Spleen (tissue), 11 donors: Measurements from ENCODE around the gene UCN3. TPM values are rescaled to one million over a fixed set of nuclear protein-coding genes. Genes with fewer than 3 reads are reported as not detected.

Source experiments
- DNase-seq: peaks from one replicate; pipeline ENCODE4 v3.0.0-alpha.2; 2020
- H3K27ac ChIP-seq, 8 donors: fragments of 200-600 bp; sonication (generic) in 7 of 8; 1 replicate in 4 of 8; 2 replicates in 4 of 8; pipeline versions ENCODE4 v1.5.0 to v1.8.0; 2016 to 2021; ENCODE audit warnings: inconsistent platforms in 4 of 8, mild to moderate bottlenecking in 4 of 8, moderate library complexity in 1 of 8
- H3K27me3 ChIP-seq, 7 donors: fragments of 200-600 bp; sonication (generic) in 6 of 7; replicated peaks in 1 of 7; 1 replicate in 4 of 7; 2 replicates in 3 of 7; pipeline versions ENCODE4 v1.5.0 to v1.8.0; 2016 to 2021; ENCODE audit warnings: inconsistent platforms in 3 of 7, mild to moderate bottlenecking in 1 of 7
- H3K36me3 ChIP-seq, 6 donors: fragments of 200-600 bp; sonication (generic) in 5 of 6; 1 replicate in 4 of 6; 2 replicates in 2 of 6; pipeline versions ENCODE4 v1.5.0 to v1.8.0; 2016 to 2021; ENCODE audit warnings: inconsistent platforms in 2 of 6
- H3K4me1 ChIP-seq, 6 donors: fragments of 200-600 bp; sonication (generic) in 5 of 6; 1 replicate in 3 of 6; 2 replicates in 3 of 6; pipeline versions ENCODE4 v1.5.0 to v1.8.0; 2016 to 2021; ENCODE audit warnings: inconsistent platforms in 3 of 6
- H3K4me3 ChIP-seq, 8 donors: fragments of 200-600 bp; sonication (generic) in 7 of 8; 1 replicate in 4 of 8; 2 replicates in 4 of 8; pipeline versions ENCODE4 v1.5.0 to v1.8.0; 2016 to 2021; ENCODE audit warnings: inconsistent platforms in 4 of 8, mild to moderate bottlenecking in 4 of 8, moderate library complexity in 2 of 8
- H3K9me3 ChIP-seq, 8 donors: fragments of 200-600 bp; sonication (generic) in 7 of 8; 1 replicate in 4 of 8; 2 replicates in 4 of 8; pipeline versions ENCODE4 v1.5.0 to v1.8.0; 2016 to 2021; ENCODE audit warnings: inconsistent platforms in 4 of 8
- POLR2A ChIP-seq, 3 donors: fragments of 450-650 bp; IDR thresholded peaks; one replicate each; pipeline ENCODE4 v1.5.1; 2017; ENCODE audit warnings: antibody characterized with exemption in 3 of 3, mild to moderate bottlenecking in 1 of 3
- POLR2AphosphoS5 ChIP-seq, 3 donors: sonication (generic); formaldehyde crosslinking; IDR thresholded peaks; one replicate each; pipeline ENCODE4 v1.5.1; 2017; ENCODE audit warnings: antibody characterized with exemption in 3 of 3
- WGBS, 5 donors: extraction: QIAGEN DNeasy Blood & Tissue Kit in 3 of 5; methylation state at CpG; one replicate each; pipeline versions ENCODE4 v1.1.5 to v1.1.7; 2013 to 2018; 5-methylcytosine and 5-hydroxymethylcytosine counted together
- intact Hi-C: fragments of 100-400 bp; cut with DNase I; formaldehyde crosslinking; loops from one replicate; pipeline ENCODE4 v1.15.0; 2023; ENCODE audit warnings: low total_unique reads
- polyA plus RNA-seq, 3 donors: library from polyadenylated mRNA; stranded (reverse); fragments of 200-250 nt; gene quantifications; one replicate each; pipeline ENCODE4 v1.2.1, GENCODE V29; 2013
- total RNA-seq, 7 donors: library from RNA; depleted of rRNA in 3 of 7; stranded (reverse); fragments of >200 nt in 3 of 7; fragmentation: NEBNext Ultra II Directional in 4 of 7; extraction: Animal tissue kit (Norgen Biotek cat#: 25700) in 4 of 7; gene quantifications; one replicate each; pipeline versions ENCODE4 v1.1.0 to v1.2.1, GENCODE V29; 2016 to 2021
- TF ChIP-seq, protein P1 (sequence below), 11 experiments: fragments of 200-600 bp in 7 of 11; fragments of 450-650 bp in 4 of 11; sonication (generic) in 4 of 11; IDR thresholded peaks in 8 of 11; conservative IDR thresholded peaks in 3 of 11; 1 replicate in 7 of 11; 2 replicates in 4 of 11; pipeline versions ENCODE4 v1.4.0 to v1.8.0; 2016 to 2021; ENCODE audit warnings: antibody characterized with exemption in 11 of 11, inconsistent platforms in 4 of 11, mild to moderate bottlenecking in 1 of 11
- donor health status: healthy with polysubstance abuse.
- donor health status: DM: no; HTN: no; CAD: no; lungs with moderate emphysema.
- donor health status: DM: no; HTN: no; CAD: no.
- donor health status: Bipolar disorder and iron deficiency.
- donor health status: healthy.
- donor health status: DM: no; HTN: no; CAD: no.
- donor health status: DM: yes; HTN: yes; CAD: no.

Gene UCN3
- total and polyA plus RNA-seq, 10 donors, result not detected

- Histone ChIP-seq H3K36me3 (no peaks in the 10 kb centered on the region), H3K4me3 (peak overlapping the region; percentile 16 to 96 (median 74)), H3K27ac (peak overlapping the region in 1 of 8 donors; percentile 67), H3K4me1 (peaks cover 0 to 21% (median 12%) of the 10 kb centered on the region in 6 donors), H3K27me3 (peaks cover 0 to 16% (median 0%) of the 10 kb centered on the region in 7 donors), H3K9me3 (peaks cover 0 to 15% (median 4%) of the 10 kb centered on the region in 8 donors)
- intact Hi-C loops, result no loop called here
- DNase-seq, result no peak
- 20 to 27% (median 24%) methylated on average over 16 to 20 of the region's 20 CpGs for WGBS, 5 donors
- TF ChIP-seq, protein P1, sequence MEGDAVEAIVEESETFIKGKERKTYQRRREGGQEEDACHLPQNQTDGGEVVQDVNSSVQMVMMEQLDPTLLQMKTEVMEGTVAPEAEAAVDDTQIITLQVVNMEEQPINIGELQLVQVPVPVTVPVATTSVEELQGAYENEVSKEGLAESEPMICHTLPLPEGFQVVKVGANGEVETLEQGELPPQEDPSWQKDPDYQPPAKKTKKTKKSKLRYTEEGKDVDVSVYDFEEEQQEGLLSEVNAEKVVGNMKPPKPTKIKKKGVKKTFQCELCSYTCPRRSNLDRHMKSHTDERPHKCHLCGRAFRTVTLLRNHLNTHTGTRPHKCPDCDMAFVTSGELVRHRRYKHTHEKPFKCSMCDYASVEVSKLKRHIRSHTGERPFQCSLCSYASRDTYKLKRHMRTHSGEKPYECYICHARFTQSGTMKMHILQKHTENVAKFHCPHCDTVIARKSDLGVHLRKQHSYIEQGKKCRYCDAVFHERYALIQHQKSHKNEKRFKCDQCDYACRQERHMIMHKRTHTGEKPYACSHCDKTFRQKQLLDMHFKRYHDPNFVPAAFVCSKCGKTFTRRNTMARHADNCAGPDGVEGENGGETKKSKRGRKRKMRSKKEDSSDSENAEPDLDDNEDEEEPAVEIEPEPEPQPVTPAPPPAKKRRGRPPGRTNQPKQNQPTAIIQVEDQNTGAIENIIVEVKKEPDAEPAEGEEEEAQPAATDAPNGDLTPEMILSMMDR (IDR thresholded peaks at IDR 0.05 in 8 of 11, conservative IDR thresholded peaks at IDR 0.05 in 3 of 11), result no peak
- no peak for TF ChIP-seq POLR2A (IDR thresholded peaks at IDR 0.05)
- TF ChIP-seq POLR2AphosphoS5 (IDR thresholded peaks at IDR 0.05), result no peak
These were observed 48.5 kb downstream of the UCN3 start for GRCh38 chr10:5413012-5413938.

GRCh38 chr10:5416981-5417380 lies 52.2 kb downstream of the UCN3 start:
- WGBS, 5 donors, result 85 to 93% (median 91%) methylated on average over 10 to 11 of the region's 11 CpGs
- TF ChIP-seq POLR2AphosphoS5 (IDR thresholded peaks at IDR 0.05) (no peak), POLR2A (IDR thresholded peaks at IDR 0.05) (no peak)
- TF ChIP-seq, protein P1 (IDR thresholded peaks at IDR 0.05 in 8 of 11, conservative IDR thresholded peaks at IDR 0.05 in 3 of 11), result no peak

DNA sequence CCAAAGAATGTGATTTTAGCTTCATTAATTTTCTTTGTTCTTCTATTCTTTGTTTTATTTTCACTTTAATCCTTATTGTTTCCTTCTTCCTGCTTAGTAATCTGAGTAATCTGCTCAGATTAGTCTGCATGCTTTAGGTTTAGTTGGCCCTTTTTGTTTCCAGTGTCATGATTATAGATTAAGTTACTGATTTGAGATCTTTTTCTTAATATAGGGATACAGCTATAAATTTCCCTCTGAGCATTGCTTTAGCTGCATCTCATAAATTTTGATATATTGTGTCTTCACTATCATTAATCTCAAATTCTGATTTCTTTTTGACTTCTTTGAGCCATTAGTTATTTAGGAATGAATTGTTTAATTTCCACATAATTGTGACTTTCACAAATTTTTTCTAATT lies 53.8 kb downstream of the UCN3 start:
- H3K9me3 ChIP-seq, result peaks cover 0 to 28% (median 18%) of the 10 kb centered on the region in 8 donors
- peaks cover 0 to 6% (median 1%) of the 10 kb centered on the region in 6 donors for H3K4me1 ChIP-seq
- DNase-seq, result no peak
- H3K27me3 ChIP-seq, result no peaks in the 10 kb centered on the region
- TF ChIP-seq POLR2AphosphoS5 (IDR thresholded peaks at IDR 0.05), result no peak
- TF ChIP-seq POLR2A (IDR thresholded peaks at IDR 0.05), result no peak
- TF ChIP-seq, protein P1 (IDR thresholded peaks at IDR 0.05 in 8 of 11, conservative IDR thresholded peaks at IDR 0.05 in 3 of 11), result no peak
- no peaks in the 10 kb centered on the region for H3K36me3 ChIP-seq
- intact Hi-C loops, result no loop called here
- H3K27ac ChIP-seq, result no peak overlapping the region
- no peak overlapping the region for H3K4me3 ChIP-seq

More at GRCh38 chr10:5416981-5417380, 52.2 kb downstream of the UCN3 start:
- Histone ChIP-seq H3K27me3 (peaks cover 0 to 6% (median 0%) of the 10 kb centered on the region in 7 donors), H3K4me3 (no peak overlapping the region), H3K9me3 (peaks cover 0 to 28% (median 18%) of the 10 kb centered on the region in 8 donors), H3K4me1 (peaks cover 0 to 18% (median 10%) of the 10 kb centered on the region in 6 donors), H3K27ac (no peak overlapping the region), H3K36me3 (no peaks in the 10 kb centered on the region)
- intact Hi-C loops, result no loop called here
- no peak for DNase-seq

DNA sequence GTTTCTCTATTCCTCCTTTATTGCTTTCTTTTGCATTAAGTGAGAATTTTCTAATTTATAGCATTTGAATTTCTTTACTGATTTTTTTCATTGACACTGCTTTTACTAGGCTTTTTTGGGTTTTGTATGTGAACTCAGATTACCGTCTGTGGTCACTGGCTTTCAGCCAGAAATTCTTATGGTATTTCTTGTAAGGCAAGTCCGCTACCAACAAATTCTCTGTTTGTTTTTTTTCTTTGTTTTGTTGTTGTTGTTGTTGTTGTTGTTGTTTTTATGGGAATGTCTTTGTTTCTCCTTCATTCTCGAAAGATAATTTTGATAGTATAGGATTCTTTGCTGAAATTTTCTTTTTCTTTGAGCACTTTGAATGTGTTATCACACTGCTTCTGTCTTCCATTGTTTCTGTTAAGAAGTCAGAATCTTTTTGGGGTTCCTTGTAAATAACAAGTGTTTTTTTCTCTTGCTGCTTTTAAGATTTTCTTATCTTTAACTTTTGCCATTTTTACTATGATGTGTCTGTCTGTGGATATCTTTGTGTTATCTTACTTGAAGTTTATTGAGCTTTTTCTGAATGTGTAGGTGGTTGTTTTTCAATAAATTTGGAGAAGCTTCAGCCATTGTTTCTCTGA lies 54.8 kb downstream of the UCN3 start:
- Histone ChIP-seq H3K27me3 (no peaks in the 10 kb centered on the region), H3K4me3 (no peak overlapping the region), H3K4me1 (no peaks in the 10 kb centered on the region), H3K9me3 (peaks cover 0 to 28% (median 18%) of the 10 kb centered on the region in 8 donors), H3K36me3 (no peaks in the 10 kb centered on the region), H3K27ac (no peak overlapping the region)
- DNase-seq, result no peak
- no peak for TF ChIP-seq POLR2AphosphoS5 (IDR thresholded peaks at IDR 0.05)
- TF ChIP-seq, protein P1 (IDR thresholded peaks at IDR 0.05 in 8 of 11, conservative IDR thresholded peaks at IDR 0.05 in 3 of 11), result no peak
- TF ChIP-seq POLR2A (IDR thresholded peaks at IDR 0.05), result no peak
- 85 to 92% (median 90%) methylated on average over 3 of the region's 3 CpGs for WGBS, 5 donors
- intact Hi-C loops, result no loop called here
